PC-9 (cell line): ENCODE measurements around the gene GAL3ST3. TPM values are rescaled to one million over a fixed set of nuclear protein-coding genes. Genes with fewer than 3 reads are reported as not detected.

Experiments
- BruUV-seq: library from RNA; stranded (reverse); fragments of 400-500 nt; replicated peaks from 2 replicates; lab custom pipeline; 2021; lab: Mats Ljungman, UMichigan
- CTCF ChIA-PET: fragments of 300-600 bp; sonication (Branson Sonifier 250); formaldehyde crosslinking; loops from one replicate; lab custom pipeline; 2022; ENCODE audit warnings: antibody characterized with exemption; lab: Charles Lee
- POLR2A ChIA-PET: fragments of 300-600 bp; sonication (Branson Sonifier 250); formaldehyde crosslinking; loops from one replicate; lab custom pipeline; 2022; ENCODE audit warnings: antibody characterized with exemption; ENCODE audit not compliant: unreplicated experiment; lab: Charles Lee
- DNase-seq, 2 experiments: peaks; one replicate each; pipeline versions ENCODE4 v3.0.0 to v3.0.0-alpha.2; 2015 to 2022; ENCODE audit warnings: mixed read lengths in 1 of 2
- H2AFZ ChIP-seq: fragments of 200-600 bp; sonication (generic); 2 replicates; pipeline ENCODE4 v1.8.1; 2017; ENCODE audit warnings: antibody characterized with exemption
- H3F3A ChIP-seq: fragments of 200-600 bp; sonication (generic); 2 replicates; pipeline ENCODE4 v1.8.1; 2017; ENCODE audit warnings: antibody characterized with exemption, mild to moderate bottlenecking, low read depth; ENCODE audit not compliant: insufficient read depth
- H3K27ac ChIP-seq: fragments of 200-600 bp; sonication (generic); 2 replicates; pipeline ENCODE4 v1.6.1; 2016; ENCODE audit warnings: mixed run types
- H3K27me3 ChIP-seq: fragments of 200-600 bp; sonication (generic); 2 replicates; pipeline ENCODE4 v1.6.1; 2016; ENCODE audit warnings: low read depth, mixed run types; ENCODE audit not compliant: insufficient read depth
- H3K36me3 ChIP-seq: fragments of 200-600 bp; sonication (generic); 2 replicates; pipeline ENCODE4 v1.6.1; 2016; ENCODE audit warnings: low read depth, mixed run types
- H3K4me1 ChIP-seq: fragments of 200-600 bp; sonication (generic); replicated peaks from 2 replicates; pipeline ENCODE4 v1.6.1; 2016; ENCODE audit warnings: mixed run types; ENCODE audit not compliant: insufficient read depth
- H3K4me2 ChIP-seq: fragments of 200-600 bp; sonication (generic); 2 replicates; pipeline ENCODE4 v1.6.1; 2017; ENCODE audit warnings: mixed run types
- H3K4me3 ChIP-seq: fragments of 200-600 bp; sonication (generic); 2 replicates; pipeline ENCODE4 v1.6.1; 2016; ENCODE audit warnings: mixed run types
- H3K79me2 ChIP-seq: fragments of 200-600 bp; sonication (generic); 2 replicates; pipeline ENCODE4 v1.6.1; 2017; ENCODE audit warnings: low read depth, mixed run types
- H3K9me2 ChIP-seq: fragments of 200-600 bp; sonication (generic); 2 replicates; pipeline ENCODE4 v1.8.1; 2017; ENCODE audit warnings: mild to moderate bottlenecking; ENCODE audit not compliant: insufficient read depth
- H3K9me3 ChIP-seq: fragments of 200-600 bp; sonication (generic); 2 replicates; pipeline ENCODE4 v1.8.1; 2016; ENCODE audit warnings: low read depth; ENCODE audit not compliant: insufficient read depth
- H4K20me1 ChIP-seq: fragments of 200-600 bp; sonication (generic); 2 replicates; pipeline ENCODE4 v1.8.1; 2017; ENCODE audit not compliant: insufficient read depth
- EZH2 ChIP-seq: fragments of 200-600 bp; sonication (generic); IDR thresholded peaks from 2 replicates; pipeline ENCODE4 v1.8.0; 2017; ENCODE audit warnings: antibody characterized with exemption, low read depth
- intact Hi-C: fragments of 100-400 bp; cut with micrococcal nuclease; formaldehyde crosslinking; loops from one replicate; pipeline ENCODE4 v1.10.0; 2022; ENCODE audit not compliant: unreplicated experiment
- total RNA-seq: library from RNA; stranded (reverse); gene quantifications from 2 replicates; pipeline ENCODE4 v1.2.3, GENCODE V29; 2021
- TF ChIP-seq, protein P1 (sequence below): fragments of 200-600 bp; sonication (generic); conservative IDR thresholded peaks from 2 replicates; pipeline ENCODE4 v1.6.1; 2017; ENCODE audit warnings: mixed run types, antibody characterized with exemption, mild to moderate bottlenecking, moderate library complexity

Gene GAL3ST3
- total RNA-seq, 1 experiment from 2014 or later: not detected

DNA sequence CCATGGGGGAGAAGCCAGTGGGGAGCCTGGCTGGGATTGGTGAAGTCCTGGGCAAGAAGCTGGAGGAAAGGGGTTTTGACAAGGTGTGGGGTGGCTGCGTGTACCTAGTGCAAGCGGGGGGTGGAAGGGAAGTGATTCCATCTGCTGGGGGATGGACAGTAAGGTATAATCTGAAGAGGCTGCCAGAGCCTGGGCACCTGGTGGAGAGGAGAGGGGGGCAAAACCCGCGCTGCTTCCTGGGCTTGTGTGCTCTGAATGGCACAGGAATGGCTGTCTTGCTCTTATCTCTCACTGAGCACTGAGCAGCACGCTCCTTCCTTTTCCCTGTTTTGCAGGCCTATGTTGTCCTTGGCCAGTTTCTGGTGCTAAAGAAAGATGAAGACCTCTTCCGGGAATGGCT, 45.7 kb downstream of the GAL3ST3 start:
- Histone ChIP-seq H3K36me3 (peaks cover 32% of the 10 kb centered on the region), H3K9me2 (no peaks in the 10 kb centered on the region), H3F3A (peaks cover 60% of the 10 kb centered on the region), H3K27me3 (no peaks in the 10 kb centered on the region), H3K79me2 (peaks cover 51% of the 10 kb centered on the region), H3K4me2 (peak overlapping the region; percentile 99), H3K27ac (no peak overlapping the region; the same call in 1 of the 2 replicates), H2AFZ (no peak overlapping the region), H3K4me1 (peaks cover 17% of the 10 kb centered on the region), H3K4me3 (peak overlapping the region; percentile 90), H3K9me3 (no peaks in the 10 kb centered on the region), H4K20me1 (peaks cover 7% of the 10 kb centered on the region; the same call in 1 of the 2 replicates)
- intact Hi-C loops: loop anchor here (2.0 kb wide), 1 partner anchor 50 kb away; the partner anchor contains the start of gene SF3B2
- no TSS peak for BruUV-seq
- POLR2A ChIA-PET: interaction anchor here (0.6 to 1.4 kb wide), 4 partner anchors 8 to 265 kb away, joined by 3 to 12 read pairs (median 6); no protein-coding TSS in a partner anchor
- CTCF ChIA-PET: interaction anchor here (0.8 kb wide), 1 partner anchor 19 kb away, joined by 4 read pairs; no protein-coding TSS in a partner anchor
- no peak for TF ChIP-seq EZH2
- no peak for DNase-seq

DNA sequence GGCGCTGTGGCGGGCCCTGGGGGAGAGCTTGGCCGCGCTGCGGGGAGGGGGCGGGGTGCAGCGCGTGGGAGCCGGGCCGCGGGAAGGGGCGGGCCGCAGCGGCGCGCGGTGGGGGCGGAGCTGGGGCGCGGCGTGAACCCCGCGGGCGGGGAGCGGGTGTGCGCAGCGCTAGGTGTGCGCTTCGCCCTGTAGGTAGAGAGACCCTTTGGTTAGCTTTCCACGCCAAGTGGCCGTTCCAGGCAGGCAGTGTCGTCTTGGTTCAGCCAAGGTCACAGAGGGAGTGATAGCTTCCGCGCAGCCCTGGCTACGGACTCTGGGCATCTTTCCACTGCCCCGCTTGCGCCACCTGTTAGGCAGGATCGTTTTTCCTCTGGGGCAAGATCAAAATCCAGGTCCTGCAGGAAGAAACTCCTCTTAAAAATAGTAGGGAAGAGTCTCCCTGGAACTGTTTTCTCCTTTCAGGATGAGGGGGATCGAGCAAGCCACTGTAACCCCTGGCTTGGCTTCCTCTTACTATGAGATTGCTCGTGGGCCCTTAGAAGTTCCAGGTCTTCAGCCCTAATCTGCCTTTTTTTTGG, 46.2 kb downstream of the GAL3ST3 start:
- peak overlapping the region; percentile 88 for H2AFZ ChIP-seq
- ChIA-PET POLR2A (interaction anchor here (0.5 to 1.4 kb wide), 6 partner anchors 8 to 265 kb away, joined by 3 to 12 read pairs (median 6); partner anchors contain the start of genes EFEMP2 and FOSL1), CTCF (interaction anchor here (0.7 to 1.1 kb wide), 3 partner anchors 20 to 443 kb away, joined by 3 to 11 read pairs (median 4); partner anchors contain the start of gene MUS81)
- no peaks in the 10 kb centered on the region for H3K9me2 ChIP-seq
- peak; percentile 53 to 70 for DNase-seq
- H3K4me2 ChIP-seq: peak overlapping the region; percentile 99
- no peaks in the 10 kb centered on the region for H3K27me3 ChIP-seq
- peaks cover 33% of the 10 kb centered on the region for H3K36me3 ChIP-seq
- peaks cover 14% of the 10 kb centered on the region for H3K4me1 ChIP-seq
- peaks cover 51% of the 10 kb centered on the region for H3K79me2 ChIP-seq
- peaks cover 57% of the 10 kb centered on the region for H3F3A ChIP-seq
- intact Hi-C loops: loop anchor here (1.0 to 2.0 kb wide), 3 partner anchors 11 to 50 kb away; partner anchors contain the start of gene SF3B2
- TF ChIP-seq, protein P1, sequence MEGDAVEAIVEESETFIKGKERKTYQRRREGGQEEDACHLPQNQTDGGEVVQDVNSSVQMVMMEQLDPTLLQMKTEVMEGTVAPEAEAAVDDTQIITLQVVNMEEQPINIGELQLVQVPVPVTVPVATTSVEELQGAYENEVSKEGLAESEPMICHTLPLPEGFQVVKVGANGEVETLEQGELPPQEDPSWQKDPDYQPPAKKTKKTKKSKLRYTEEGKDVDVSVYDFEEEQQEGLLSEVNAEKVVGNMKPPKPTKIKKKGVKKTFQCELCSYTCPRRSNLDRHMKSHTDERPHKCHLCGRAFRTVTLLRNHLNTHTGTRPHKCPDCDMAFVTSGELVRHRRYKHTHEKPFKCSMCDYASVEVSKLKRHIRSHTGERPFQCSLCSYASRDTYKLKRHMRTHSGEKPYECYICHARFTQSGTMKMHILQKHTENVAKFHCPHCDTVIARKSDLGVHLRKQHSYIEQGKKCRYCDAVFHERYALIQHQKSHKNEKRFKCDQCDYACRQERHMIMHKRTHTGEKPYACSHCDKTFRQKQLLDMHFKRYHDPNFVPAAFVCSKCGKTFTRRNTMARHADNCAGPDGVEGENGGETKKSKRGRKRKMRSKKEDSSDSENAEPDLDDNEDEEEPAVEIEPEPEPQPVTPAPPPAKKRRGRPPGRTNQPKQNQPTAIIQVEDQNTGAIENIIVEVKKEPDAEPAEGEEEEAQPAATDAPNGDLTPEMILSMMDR: no peak; the same call in 1 of the 2 replicates
- TF ChIP-seq EZH2: no peak
- H3K9me3 ChIP-seq: no peaks in the 10 kb centered on the region
- peak overlapping the region; percentile 78 for H3K27ac ChIP-seq
- BruUV-seq: no TSS peak
- H4K20me1 ChIP-seq: peaks cover 7% of the 10 kb centered on the region; the same call in 1 of the 2 replicates
- H3K4me3 ChIP-seq: peak overlapping the region; percentile 90

DNA sequence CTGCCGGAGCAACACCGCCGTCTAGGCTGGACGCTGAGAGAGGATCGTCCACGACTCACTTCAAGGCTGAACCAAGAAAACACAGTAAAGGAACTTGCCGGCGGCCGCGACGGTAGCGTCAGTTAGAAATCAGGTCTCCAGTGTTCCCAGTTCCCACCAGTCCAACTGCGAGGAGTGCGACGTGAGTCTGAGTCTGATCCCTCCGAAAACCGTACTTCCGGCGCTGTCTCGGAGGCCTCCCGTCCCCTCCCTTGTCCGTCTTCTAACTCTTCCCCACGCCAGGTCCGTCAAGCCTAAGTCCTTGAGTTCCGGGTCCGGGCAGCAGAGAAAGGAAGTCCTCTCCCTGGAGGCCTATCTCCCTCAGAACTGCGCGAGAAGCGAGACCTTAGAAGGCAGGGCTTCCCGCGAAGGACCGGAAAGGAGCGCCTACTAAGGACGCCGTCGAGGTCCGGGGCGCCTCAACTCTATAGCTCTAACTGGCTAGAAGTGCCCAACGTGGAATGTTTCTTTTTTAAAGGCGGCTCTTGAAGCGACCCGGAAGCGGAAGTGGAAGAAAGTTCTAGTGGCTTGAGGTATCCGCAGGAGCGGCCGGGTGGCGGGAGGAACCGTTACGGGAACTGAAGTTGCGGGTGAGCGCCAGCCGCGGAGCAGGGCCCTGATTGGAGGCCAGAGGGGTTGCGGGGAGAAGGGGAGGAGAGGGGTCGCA, 46.9 kb downstream of the GAL3ST3 start, which contains the start of the genes BANF1 and EIF1AD:
TSS of gene BANF1 (plus strand) at position 562 of the 706 bp plus-strand sequence. CDS start 748 bp downstream, outside the sequence.
TSS of gene EIF1AD (minus strand) at position 216 of the 706 bp plus-strand sequence. CDS start 1,768 bp downstream, outside the sequence.
- Histone ChIP-seq H4K20me1 (peaks cover 7% of the 10 kb centered on the region; the same call in 1 of the 2 replicates), H3K4me1 (peaks cover 14% of the 10 kb centered on the region), H3K4me3 (peak within 1 kb of the TSS; percentile 90), H3K4me2 (peak within 1 kb of the TSS; percentile 99), H3K9me2 (no peaks in the 10 kb centered on the region), H3K27me3 (no peaks in the 10 kb centered on the region), H3K27ac (peak within 1 kb of the TSS; percentile 78), H3K9me3 (no peaks in the 10 kb centered on the region), H3K79me2 (peaks cover 51% of the 10 kb centered on the region), H2AFZ (peak within 1 kb of the TSS; percentile 88), H3F3A (peaks cover 53% of the 10 kb centered on the region), H3K36me3 (peaks cover 33% of the 10 kb centered on the region)
- ChIA-PET CTCF (interaction anchor here (0.6 to 1.1 kb wide), 6 partner anchors 20 to 442 kb away, joined by 3 to 12 read pairs (median 4); partner anchors contain the start of gene MUS81), POLR2A (interaction anchor here (0.5 to 1.4 kb wide), 5 partner anchors 9 to 200 kb away, joined by 5 to 12 read pairs (median 11); partner anchors contain the start of genes EFEMP2, FIBP and FOSL1)
- no TSS peak for BruUV-seq
- peak; percentile 94 to 97 for DNase-seq
- TF ChIP-seq, protein P1: no peak
- TF ChIP-seq EZH2: no peak
- intact Hi-C loops: loop anchor here (1.0 to 2.0 kb wide), 3 partner anchors 11 to 51 kb away; partner anchors contain the start of gene SF3B2
